Measurements from ENCODE around the gene HAUS6.
"Not testable (repeated sequence)": the region's sequence is repeated elsewhere in the genome, so short reads cannot be mapped to it uniquely, and the experiment has no call there.

Gene HAUS6

GRCh38 chr9:19023078-19023477 lies 79.6 kb downstream of the HAUS6 start:
- Histone ChIP-seq H3K4me3 (replicated peaks; ENCODE audit: low read depth, low read length) (no peak overlapping the region), H3K36me3 (ENCODE audit: control insufficient read depth, insufficient read depth, low read length) (no peaks in the 10 kb centered on the region), H3K27me3 (replicated peaks; ENCODE audit: control insufficient read depth, insufficient read depth, low read length) (no peaks in the 10 kb centered on the region; the same call in 1 of the 2 replicates)
- TF ChIP-seq CTCF (IDR thresholded peaks at IDR 0.05; ENCODE audit: insufficient read depth, low read length, poor library complexity, severe bottlenecking): no peak
- no peak for DNase-seq (ENCODE audit: extremely low read depth, insufficient read length)

- Histone ChIP-seq H3K36me3 (ENCODE audit: control insufficient read depth, insufficient read depth, low read length) (no peaks in the 10 kb centered on the region), H3K27me3 (replicated peaks; ENCODE audit: control insufficient read depth, insufficient read depth, low read length) (no peaks in the 10 kb centered on the region; the same call in 1 of the 2 replicates), H3K4me3 (replicated peaks; ENCODE audit: low read depth, low read length) (no peak overlapping the region)
- DNase-seq (ENCODE audit: extremely low read depth, insufficient read length): no peak
- no peak for TF ChIP-seq CTCF (IDR thresholded peaks at IDR 0.05; ENCODE audit: insufficient read depth, low read length, poor library complexity, severe bottlenecking)
Measured at GRCh38 chr9:19022206-19022605, 80.5 kb downstream of the HAUS6 start.

GRCh38 chr9:19021649-19022048 lies 81.1 kb downstream of the HAUS6 start:
- not testable (repeated sequence) for H3K36me3 ChIP-seq (ENCODE audit: control insufficient read depth, insufficient read depth, low read length); H3K4me3 ChIP-seq (replicated peaks; ENCODE audit: low read depth, low read length); H3K27me3 ChIP-seq (replicated peaks; ENCODE audit: control insufficient read depth, insufficient read depth, low read length); DNase-seq (ENCODE audit: extremely low read depth, insufficient read length)

DNA sequence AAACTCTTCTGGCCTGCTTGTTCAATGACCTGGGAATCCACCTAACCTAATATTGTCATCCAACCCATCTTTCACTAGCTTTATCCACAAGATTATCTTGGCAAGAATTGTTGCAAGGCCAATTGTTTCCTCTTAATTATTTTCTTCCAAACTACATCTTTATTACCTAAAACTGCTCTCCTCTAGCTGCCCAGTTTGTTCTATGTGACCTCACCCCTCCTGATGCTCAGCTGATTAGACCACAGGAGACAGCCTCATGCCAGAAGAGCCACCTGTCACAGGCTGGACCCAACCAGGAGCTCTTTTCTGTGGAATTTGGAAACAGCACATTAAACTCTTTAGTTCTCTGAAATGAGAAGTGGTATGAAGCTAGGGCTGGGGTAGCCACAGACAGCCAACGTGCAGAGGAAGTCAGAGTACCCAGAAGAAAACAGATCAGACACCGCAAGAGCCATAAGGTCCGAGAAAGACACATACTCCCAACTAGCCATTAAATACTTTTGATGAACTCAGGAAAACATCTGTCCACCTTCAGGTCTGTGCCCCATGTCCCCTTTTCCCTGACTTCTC lies 81.7 kb downstream of the HAUS6 start:
- TF ChIP-seq CTCF (IDR thresholded peaks at IDR 0.05; ENCODE audit: insufficient read depth, low read length, poor library complexity, severe bottlenecking): no peak
- Histone ChIP-seq H3K4me3 (replicated peaks; ENCODE audit: low read depth, low read length) (no peak overlapping the region), H3K27me3 (replicated peaks; ENCODE audit: control insufficient read depth, insufficient read depth, low read length) (no peaks in the 10 kb centered on the region; the same call in 1 of the 2 replicates), H3K36me3 (ENCODE audit: control insufficient read depth, insufficient read depth, low read length) (no peaks in the 10 kb centered on the region)
- no peak for DNase-seq (ENCODE audit: extremely low read depth, insufficient read length)

DNA sequence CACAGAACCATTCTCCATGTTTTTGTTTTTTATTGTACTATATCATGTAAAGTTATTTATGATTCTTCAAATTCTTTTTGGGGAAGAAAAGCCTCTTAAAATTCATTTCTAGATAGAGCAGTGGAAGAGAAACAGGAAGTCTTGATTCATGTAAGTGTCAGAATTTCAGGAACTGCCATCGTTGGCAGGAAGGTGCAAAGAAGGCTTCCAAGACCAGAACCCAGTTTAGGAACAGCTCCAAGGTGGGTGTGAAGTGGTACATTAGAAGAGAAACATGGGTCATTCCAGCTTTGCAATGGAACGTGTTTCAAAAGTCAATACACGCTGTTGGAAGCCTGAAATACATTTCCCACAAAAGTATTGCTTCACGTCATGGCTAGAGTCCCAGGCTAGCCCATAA lies 84.5 kb downstream of the HAUS6 start:
- no peaks in the 10 kb centered on the region; the same call in 1 of the 2 replicates for H3K27me3 ChIP-seq (replicated peaks; ENCODE audit: control insufficient read depth, insufficient read depth, low read length)
- no peak for DNase-seq (ENCODE audit: extremely low read depth, insufficient read length)
- no peak for TF ChIP-seq CTCF (IDR thresholded peaks at IDR 0.05; ENCODE audit: insufficient read depth, low read length, poor library complexity, severe bottlenecking)
- no peaks in the 10 kb centered on the region for H3K36me3 ChIP-seq (ENCODE audit: control insufficient read depth, insufficient read depth, low read length)
- no peak overlapping the region for H3K4me3 ChIP-seq (replicated peaks; ENCODE audit: low read depth, low read length)

DNA sequence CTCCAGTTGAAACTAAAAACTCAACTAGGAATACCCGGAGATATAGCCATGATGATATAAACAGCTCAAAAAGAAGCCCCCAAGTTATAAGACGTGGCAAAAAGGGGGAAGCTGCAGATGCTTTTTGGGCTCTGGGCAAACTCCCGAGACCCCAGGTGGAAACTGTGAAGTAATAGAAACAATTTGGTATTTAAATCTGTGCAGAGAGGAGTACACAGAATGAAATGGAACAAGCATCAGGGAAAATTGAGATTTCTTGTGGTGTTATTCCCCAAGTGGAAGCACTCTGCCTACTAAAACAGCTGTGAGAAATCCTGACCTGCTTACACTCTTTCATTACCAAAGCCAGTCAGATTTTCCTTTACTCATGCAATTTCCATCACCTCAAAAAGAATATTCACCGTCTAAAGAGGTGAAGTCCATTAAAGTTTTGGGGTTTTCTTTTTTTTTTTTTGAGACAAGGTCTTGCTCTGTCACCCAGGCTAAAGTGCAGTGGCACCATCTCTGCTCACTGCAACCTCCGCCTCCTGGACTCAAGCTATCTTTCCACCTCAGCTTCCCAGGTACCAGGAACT lies 93.2 kb downstream of the HAUS6 start:
- Histone ChIP-seq H3K36me3 (ENCODE audit: control insufficient read depth, insufficient read depth, low read length) (no peaks in the 10 kb centered on the region), H3K4me3 (replicated peaks; ENCODE audit: low read depth, low read length) (no peak overlapping the region), H3K27me3 (replicated peaks; ENCODE audit: control insufficient read depth, insufficient read depth, low read length) (no peaks in the 10 kb centered on the region)
- no peak for TF ChIP-seq CTCF (IDR thresholded peaks at IDR 0.05; ENCODE audit: insufficient read depth, low read length, poor library complexity, severe bottlenecking)
- no peak for DNase-seq (ENCODE audit: extremely low read depth, insufficient read length)

Data from GM06990 (cell line).